Measurements from ENCODE around the gene DNAJC28. TPM values are rescaled to one million over a fixed set of nuclear protein-coding genes. Genes with fewer than 3 reads are reported as not detected.

Gene DNAJC28
- total and polyA plus RNA-seq, 9 of the 15 experiments (the other 6 are each of a cell fraction or from before 2014, with no cell fraction given), result 0.68 to 2.5 (median 1.1) TPM

DNA sequence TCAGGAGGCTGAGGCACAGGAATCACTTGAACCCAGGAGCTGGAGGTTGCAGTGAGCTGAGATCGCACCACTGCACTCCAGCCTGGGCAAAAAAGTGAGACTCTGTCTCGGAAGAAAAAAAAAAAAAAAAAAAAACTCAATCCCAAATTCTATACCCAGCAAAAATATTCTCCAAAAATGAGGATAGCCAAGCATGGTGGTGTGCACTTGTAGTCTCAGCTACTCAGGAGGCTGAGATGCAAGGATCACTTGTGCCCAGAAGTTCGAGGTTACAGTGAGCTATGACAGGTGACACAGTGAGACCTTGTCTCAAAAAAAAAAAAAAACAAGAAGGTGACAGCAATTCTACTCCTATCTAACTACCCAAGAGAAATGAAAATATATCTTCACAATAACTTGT, 18.2 kb downstream of the DNAJC28 start:
- peaks cover 38% of the 10 kb centered on the region for H3K79me2 ChIP-seq (ENCODE audit: control insufficient read depth, insufficient read depth, low read length)

DNA sequence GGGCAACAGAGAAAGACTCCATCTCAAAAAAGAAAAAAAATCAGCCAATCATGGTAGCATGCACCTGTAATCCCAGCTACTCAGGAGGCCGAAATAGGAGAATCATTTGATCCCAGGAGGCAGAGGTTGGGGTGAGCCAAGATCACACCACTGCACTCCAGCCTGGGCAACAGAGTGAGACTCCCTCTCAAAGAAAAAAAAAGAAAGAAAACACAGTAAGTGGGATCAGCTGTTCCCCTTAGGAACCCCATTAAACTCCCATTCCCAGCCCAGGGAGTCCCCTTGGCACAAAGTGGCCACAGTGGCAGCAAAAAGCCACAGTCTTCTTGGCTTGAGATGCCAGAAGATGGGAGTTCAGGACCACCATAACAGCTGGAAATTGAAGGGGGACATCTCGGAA, 20.8 kb downstream of the DNAJC28 start:
- H3K4me1 ChIP-seq (replicated peaks in 1 of 2; ENCODE audit: control insufficient read depth in 2 of 2, insufficient read depth in 2 of 2, low read length in 2 of 2), result no peaks in the 10 kb centered on the region
- no peak for DNase-seq (ENCODE audit: extremely low read depth in 1 of 4, low spot score in 3 of 4)
- WGBS (ENCODE audit: insufficient coverage, low coverage, missing lambda C conversion rate), result 94% methylated on average over 2 of the region's 2 CpGs
- H3K27ac ChIP-seq (ENCODE audit: extremely low read depth, low read depth, low read length), result no peak overlapping the region
- H3K4me2 ChIP-seq (ENCODE audit: insufficient read depth, low read length), result no peak overlapping the region
- H3K79me2 ChIP-seq (ENCODE audit: control insufficient read depth, insufficient read depth, low read length), result peaks cover 24% of the 10 kb centered on the region
- peaks cover 9% of the 10 kb centered on the region; the same call in 1 of the 3 replicates for H3K36me3 ChIP-seq (ENCODE audit: control insufficient read depth, insufficient read depth, low read length)
- H3K27me3 ChIP-seq (ENCODE audit: control insufficient read depth in 2 of 2, insufficient read depth in 2 of 2, low read length in 2 of 2), result no peaks in the 10 kb centered on the region
- H3K9ac ChIP-seq (ENCODE audit: insufficient read depth in 1 of 2, low read depth in 2 of 2, low read length in 2 of 2), result no peak overlapping the region
- no peak for TF ChIP-seq ZNF444 (CRISPR knock-in tag; IDR thresholded peaks at IDR 0.05)
- no peak for TF ChIP-seq DACH1 (IDR thresholded peaks at IDR 0.05; ENCODE audit: partially characterized antibody)
- TF ChIP-seq KHSRP (IDR thresholded peaks at IDR 0.05), result no peak
- TF ChIP-seq PHF8 (IDR thresholded peaks at IDR 0.05; ENCODE audit: borderline replicate concordance, low read length), result no peak
- TF ChIP-seq, protein P1, sequence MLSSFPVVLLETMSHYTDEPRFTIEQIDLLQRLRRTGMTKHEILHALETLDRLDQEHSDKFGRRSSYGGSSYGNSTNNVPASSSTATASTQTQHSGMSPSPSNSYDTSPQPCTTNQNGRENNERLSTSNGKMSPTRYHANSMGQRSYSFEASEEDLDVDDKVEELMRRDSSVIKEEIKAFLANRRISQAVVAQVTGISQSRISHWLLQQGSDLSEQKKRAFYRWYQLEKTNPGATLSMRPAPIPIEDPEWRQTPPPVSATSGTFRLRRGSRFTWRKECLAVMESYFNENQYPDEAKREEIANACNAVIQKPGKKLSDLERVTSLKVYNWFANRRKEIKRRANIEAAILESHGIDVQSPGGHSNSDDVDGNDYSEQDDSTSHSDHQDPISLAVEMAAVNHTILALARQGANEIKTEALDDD (IDR thresholded peaks at IDR 0.05), result no peak
- no peak for TF ChIP-seq MXI1 (IDR thresholded peaks at IDR 0.05; ENCODE audit: low read depth, low read length)
- TF ChIP-seq MED1 (CRISPR knock-in tag; IDR thresholded peaks at IDR 0.05; ENCODE audit: borderline replicate concordance), result no peak
- no peak for TF ChIP-seq XRCC3 (IDR thresholded peaks at IDR 0.05)
- TF ChIP-seq NR2F6 (CRISPR knock-in tag; IDR thresholded peaks at IDR 0.05), result no peak
- TF ChIP-seq FUS (optimal IDR thresholded peaks at IDR 0.05; ENCODE audit: low read depth, low read length), result no peak
- no peak for TF ChIP-seq ZNF551 (CRISPR knock-in tag; IDR thresholded peaks at IDR 0.05)
- no peak for TF ChIP-seq SIX5 (IDR thresholded peaks at IDR 0.05; ENCODE audit: borderline replicate concordance in 1 of 2, insufficient read depth in 1 of 2, low read depth in 1 of 2, low read length in 2 of 2)
- POLR2A ChIA-PET, result interaction anchor here (0.6 kb wide), 1 partner anchor 271 kb away, joined by 4 read pairs; no protein-coding TSS in a partner anchor
- FAIRE-seq, result no peak
- CTCF ChIA-PET (ENCODE audit: low intra/inter-chr PET ratio), result no interaction called here
- no TSS peak for BruUV-seq (replicated peaks)
- H4K20me1 ChIP-seq (replicated peaks; ENCODE audit: control insufficient read depth, insufficient read depth, low read length), result no peaks in the 10 kb centered on the region
- ATAC-seq, result no peak
- no peaks in the 10 kb centered on the region for H3K9me1 ChIP-seq (ENCODE audit: control insufficient read depth, insufficient read depth, low read length)
- H3K9me3 ChIP-seq (replicated peaks; ENCODE audit: control insufficient read depth, insufficient read depth, low read depth, low read length), result no peaks in the 10 kb centered on the region; the same call in 1 of the 2 replicates
- in situ Hi-C loops (cut with MboI) (no loop called here), intact Hi-C loops (cut with micrococcal nuclease) (no loop called here)
- no peak overlapping the region for H3K4me3 ChIP-seq
- H2AFZ ChIP-seq (ENCODE audit: low read depth, low read length), result no peak overlapping the region

More for the DNA sequence above, 18.2 kb downstream of the DNAJC28 start:
- intact Hi-C loops (cut with micrococcal nuclease), result no loop called here
- Histone ChIP-seq H3K27me3 (ENCODE audit: control insufficient read depth in 2 of 2, insufficient read depth in 2 of 2, low read length in 2 of 2) (no peaks in the 10 kb centered on the region), H4K20me1 (replicated peaks; ENCODE audit: control insufficient read depth, insufficient read depth, low read length) (no peaks in the 10 kb centered on the region), H3K9me3 (replicated peaks; ENCODE audit: control insufficient read depth, insufficient read depth, low read depth, low read length) (no peaks in the 10 kb centered on the region; the same call in 1 of the 2 replicates), H2AFZ (ENCODE audit: low read depth, low read length) (no peak overlapping the region), H3K27ac (ENCODE audit: extremely low read depth, low read depth, low read length) (no peak overlapping the region), H3K4me3 (no peak overlapping the region), H3K9ac (ENCODE audit: insufficient read depth in 1 of 2, low read depth in 2 of 2, low read length in 2 of 2) (no peak overlapping the region), H3K36me3 (ENCODE audit: control insufficient read depth, insufficient read depth, low read length) (peaks cover 4% of the 10 kb centered on the region; the same call in 1 of the 3 replicates), H3K4me1 (replicated peaks in 1 of 2; ENCODE audit: control insufficient read depth in 2 of 2, insufficient read depth in 2 of 2, low read length in 2 of 2) (peaks cover 3% of the 10 kb centered on the region in 2 experiments; a peak in 2 of 5 replicates), H3K4me2 (ENCODE audit: insufficient read depth, low read length) (no peak overlapping the region), H3K9me1 (ENCODE audit: control insufficient read depth, insufficient read depth, low read length) (no peaks in the 10 kb centered on the region)
- in situ Hi-C loops (cut with MboI), result no loop called here
- DNase-seq (ENCODE audit: extremely low read depth in 1 of 4, low spot score in 3 of 4), result no peak
- no peak for ATAC-seq
- POLR2A ChIA-PET, result interaction anchor here (1.0 to 1.2 kb wide), 2 partner anchors 8 to 14 kb away, joined by 3 to 4 read pairs; no protein-coding TSS in a partner anchor
- no TSS peak for BruUV-seq (replicated peaks)
- 0 out of 2 replicates have a peak, but pooled peaks have one; percentile 10 for TF ChIP-seq ZFP1 (CRISPR knock-in tag; IDR thresholded peaks at IDR 0.05)
- TF ChIP-seq ATF7 (IDR thresholded peaks at IDR 0.05), result no peak
- CTCF ChIA-PET (ENCODE audit: low intra/inter-chr PET ratio), result no interaction called here
- 73% methylated on average over 3 of the region's 3 CpGs for WGBS (ENCODE audit: insufficient coverage, low coverage, missing lambda C conversion rate)
- FAIRE-seq, result no peak

All from K562 (cell line).